IPS-NIHi7 (cell line): ENCODE measurements around the gene MGAT4A.

Experiments
- DNase-seq: peaks from one replicate; pipeline ENCODE4 v3.0.0; 2012; ENCODE audit warnings: mixed read lengths; ENCODE audit errors: extremely low spot score

Gene MGAT4A

GRCh38 chr2:98658816-98659490 is 72.0 kb downstream of the MGAT4A start:
- DNase-seq: no peak

GRCh38 chr2:98656800-98657199 is 74.1 kb downstream of the MGAT4A start:
- DNase-seq: no peak

- no peak for DNase-seq
Observed at GRCh38 chr2:98654699-98655495, 76.0 kb downstream of the MGAT4A start.

GRCh38 chr2:98650998-98651397 is 79.9 kb downstream of the MGAT4A start:
- DNase-seq: no peak

- no peak for DNase-seq
Observed at GRCh38 chr2:98649992-98650375, 80.9 kb downstream of the MGAT4A start.

GRCh38 chr2:98649135-98649991 is 81.6 kb downstream of the MGAT4A start:
- peak; percentile 75 for DNase-seq

- DNase-seq: no peak
Observed at GRCh38 chr2:98648451-98648850, 82.5 kb downstream of the MGAT4A start.

- no peak for DNase-seq
Observed at GRCh38 chr2:98647636-98648035, 83.3 kb downstream of the MGAT4A start.

- DNase-seq: no peak
Observed at GRCh38 chr2:98643496-98644100, 87.3 kb downstream of the MGAT4A start.

- DNase-seq: no peak
Observed at GRCh38 chr2:98637401-98638147, 93.4 kb downstream of the MGAT4A start.

- DNase-seq: peak; percentile 73
Observed at GRCh38 chr2:98634406-98635092, 96.4 kb downstream of the MGAT4A start.

- no peak for DNase-seq
Observed at GRCh38 chr2:98632351-98632750, 98.6 kb downstream of the MGAT4A start.

GRCh38 chr2:98623657-98624056 is 107.3 kb downstream of the MGAT4A start:
- DNase-seq: no peak

- DNase-seq: no peak
Observed at GRCh38 chr2:98617149-98617548, 113.8 kb downstream of the MGAT4A start.

GRCh38 chr2:98615481-98615880 is 115.5 kb downstream of the MGAT4A start:
- DNase-seq: no peak

GRCh38 chr2:98614024-98614739 is 116.8 kb downstream of the MGAT4A start:
- DNase-seq: no peak

GRCh38 chr2:98608962-98609604 is 121.8 kb downstream of the MGAT4A start:
- DNase-seq: peak; percentile 34

- DNase-seq: peak; percentile 95
Observed at GRCh38 chr2:98608116-98608961, 122.6 kb downstream of the MGAT4A start, which contains the start of the genes COA5 and UNC50. TSS of gene COA5 (minus strand) at chr2:98608512. CDS start at chr2:98608405, 107 bp downstream. TSS of gene UNC50 (plus strand) at chr2:98608589. CDS start at chr2:98609760, 1,171 bp downstream.
